K562 (cell line): Measurements from ENCODE around the gene ZSCAN22. TPM values are rescaled to one million over a fixed set of nuclear protein-coding genes. Genes with fewer than 3 reads are reported as not detected.

Source experiments
- ATAC-seq: fragments of 200-7000 bp; cut with Tn5 transposase; 3 replicates; pipeline ENCODE4 v1.9.1; 2020; ENCODE audit warnings: moderate library complexity
- BruUV-seq: library from RNA; stranded (reverse); fragments of 400-500 nt; replicated peaks from 2 replicates; lab custom pipeline; 2021; lab: Mats Ljungman, UMichigan
- CTCF ChIA-PET: fragments of 300-600 bp; formaldehyde crosslinking; extraction: SDS; loops from one replicate; lab custom pipeline; 2021; ENCODE audit warnings: low intra/inter-chr PET ratio; lab: Yijun Ruan, JAX
- POLR2A ChIA-PET: fragments of 300-600, 350-650 bp; sonication (Branson Sonifier 250); formaldehyde crosslinking; extraction: SDS; loops from one replicate; lab custom pipeline; 2021; ENCODE audit warnings: antibody characterized with exemption, inconsistent platforms; lab: Yijun Ruan, JAX
- DNase-seq, 4 experiments: peaks; one replicate each; pipeline versions ENCODE4 v3.0.0 to v3.0.0-alpha.2; 2011 to 2018; ENCODE audit warnings: low spot score in 3 of 4, mixed read lengths in 3 of 4; ENCODE audit errors: extremely low read depth in 1 of 4
- FAIRE-seq: peaks from 2 replicates; lab custom pipeline; 2011; peaks lifted over from hg19 to GRCh38; lab: Jason Lieb, UNC
- H2AFZ ChIP-seq: 2 replicates; pipeline ENCODE4 v1.6.0; 2011; ENCODE audit warnings: low read depth, low read length, control low read depth, inconsistent platforms
- H3K27ac ChIP-seq: fragments of 200-600 bp; 3 replicates; pipeline ENCODE4 v1.8.0; 2011; ENCODE audit warnings: low read depth, mild to moderate bottlenecking, control low read depth, inconsistent platforms, low read length, moderate library complexity, mixed read lengths; ENCODE audit errors: extremely low read depth
- H3K27me3 ChIP-seq, 2 experiments: fragments of 300-600 bp in 1 of 2; 2 replicates in 1 of 2; 3 replicates in 1 of 2; pipeline versions ENCODE4 v1.6.0 to v1.8.0; 2011; ENCODE audit warnings: inconsistent platforms in 2 of 2, low read length in 2 of 2, mild to moderate bottlenecking in 1 of 2, mixed read lengths in 1 of 2, moderate library complexity in 1 of 2; ENCODE audit not compliant: control insufficient read depth in 2 of 2, insufficient read depth in 2 of 2
- H3K36me3 ChIP-seq: fragments of 300-600 bp; 3 replicates; pipeline ENCODE4 v1.8.0; 2011; ENCODE audit warnings: mild to moderate bottlenecking, low read length, inconsistent platforms; ENCODE audit not compliant: control insufficient read depth, insufficient read depth
- H3K4me1 ChIP-seq, 2 experiments: fragments of 200-600 bp in 1 of 2; replicated peaks in 1 of 2; 2 replicates in 1 of 2; 3 replicates in 1 of 2; pipeline versions ENCODE4 v1.5.1 to v1.8.0; 2011; ENCODE audit warnings: inconsistent platforms in 2 of 2, low read length in 2 of 2, mild to moderate bottlenecking in 1 of 2, mixed read lengths in 1 of 2, moderate library complexity in 1 of 2; ENCODE audit not compliant: control insufficient read depth in 2 of 2, insufficient read depth in 2 of 2
- H3K4me2 ChIP-seq: 2 replicates; pipeline ENCODE4 v1.6.1; 2011; ENCODE audit warnings: low read length, control low read depth, inconsistent platforms, mixed read lengths; ENCODE audit not compliant: insufficient read depth
- H3K4me3 ChIP-seq: fragments of 200-600 bp; sonication (generic), shearing (Covaris generic); 2 replicates; pipeline ENCODE4 v1.5.1; 2016; ENCODE audit warnings: control low read depth, inconsistent platforms
- H3K79me2 ChIP-seq: fragments of 200-600 bp; 3 replicates; pipeline ENCODE4 v1.8.0; 2011; ENCODE audit warnings: low read length, inconsistent platforms; ENCODE audit not compliant: control insufficient read depth, insufficient read depth
- H3K9ac ChIP-seq, 2 experiments: 2 replicates each; pipeline versions ENCODE4 v1.6.0 to v1.6.1; 2011; ENCODE audit warnings: low read depth in 2 of 2, low read length in 2 of 2, control low read depth in 1 of 2, inconsistent platforms in 1 of 2, mild to moderate bottlenecking in 1 of 2, mixed read lengths in 1 of 2; ENCODE audit not compliant: insufficient read depth in 1 of 2
- H3K9me1 ChIP-seq: one replicate; pipeline ENCODE4 v1.6.0; 2011; ENCODE audit warnings: inconsistent platforms, mild to moderate bottlenecking, low read length, moderate library complexity; ENCODE audit not compliant: control insufficient read depth, insufficient read depth
- H3K9me3 ChIP-seq: replicated peaks from 2 replicates; pipeline ENCODE4 v1.5.1; 2011; ENCODE audit warnings: low read depth, low read length, inconsistent platforms; ENCODE audit not compliant: control insufficient read depth, insufficient read depth
- H4K20me1 ChIP-seq: replicated peaks from 2 replicates; pipeline ENCODE4 v1.6.1; 2011; ENCODE audit warnings: low read length, inconsistent platforms, mixed read lengths; ENCODE audit not compliant: control insufficient read depth, insufficient read depth
- CTCF ChIP-seq, 3 experiments: IDR thresholded peaks in 2 of 3; conservative IDR thresholded peaks in 1 of 3; 2 replicates each; pipeline ENCODE4 v1.5.1; 2011 to 2012; ENCODE audit warnings: low read length in 3 of 3, mild to moderate bottlenecking in 3 of 3, control low read depth in 2 of 3, improper control_type of control experiment in 1 of 3, inconsistent platforms in 1 of 3, low read depth in 1 of 3, mixed read lengths in 1 of 3, moderate library complexity in 1 of 3; ENCODE audit not compliant: insufficient read depth in 2 of 3
- E2F6 ChIP-seq, 2 experiments: IDR thresholded peaks; 2 replicates each; pipeline ENCODE4 v1.6.1; 2011; ENCODE audit warnings: borderline replicate concordance in 1 of 2, control low read depth in 1 of 2, low read depth in 1 of 2, low read length in 1 of 2, mild to moderate bottlenecking in 1 of 2, mixed read lengths in 1 of 2, moderate library complexity in 1 of 2; ENCODE audit not compliant: insufficient read depth in 1 of 2, insufficient read length in 1 of 2, poor library complexity in 1 of 2, severe bottlenecking in 1 of 2; ENCODE audit errors: extremely low read depth in 1 of 2
- FOXA1 ChIP-seq: fragments of 450-650 bp; IDR thresholded peaks from 2 replicates; pipeline ENCODE4 v1.6.1; 2016; ENCODE audit warnings: mild to moderate bottlenecking, borderline replicate concordance
- SP1 ChIP-seq: sonication (generic); formaldehyde crosslinking; IDR thresholded peaks from 2 replicates; pipeline ENCODE4 v1.8.1; 2022; ENCODE audit warnings: mild to moderate bottlenecking, missing genetic modification reagents
- ZMIZ1 ChIP-seq, 2 experiments: fragments of 150-350 bp in 1 of 2; IDR thresholded peaks; 2 replicates each; pipeline ENCODE4 v1.6.1; 2012 to 2016; ENCODE audit warnings: low read depth in 2 of 2, low read length in 2 of 2, mild to moderate bottlenecking in 1 of 2, moderate library complexity in 1 of 2
- ZNF12 ChIP-seq: sonication (generic); formaldehyde crosslinking; IDR thresholded peaks from 2 replicates; pipeline ENCODE4 v1.4.0; 2020; ENCODE audit warnings: mild to moderate bottlenecking, missing genetic modification reagents
- ZNF436 ChIP-seq: fragments of 250-450, 450-650 bp; sonication (Bioruptor Pico); formaldehyde crosslinking; IDR thresholded peaks from 2 replicates; pipeline ENCODE4 v1.7.0; 2020; ENCODE audit warnings: mild to moderate bottlenecking
- WGBS: fragments of 100-300 bp; shearing (Covaris generic); methylation state at CpG from one replicate; pipeline ENCODE4 v1.1.6; 2016; ENCODE audit warnings: low coverage, mixed read lengths; ENCODE audit not compliant: insufficient coverage; ENCODE audit errors: missing lambda C conversion rate; 5-methylcytosine and 5-hydroxymethylcytosine counted together
- in situ Hi-C: fragments of 300-500 bp; cut with MboI; formaldehyde crosslinking; loops from 4 replicates; pipeline ENCODE4 v1.15.0; 2018; ENCODE audit warnings: inconsistent platforms, mixed read lengths
- intact Hi-C: fragments of 100-400 bp; cut with micrococcal nuclease; formaldehyde crosslinking; loops from 2 replicates; pipeline ENCODE4 v1.14.2; 2022
- polyA plus RNA-seq, 8 experiments: library from polyadenylated mRNA; depleted of rRNA in 4 of 8; stranded (reverse) in 5 of 8; unstranded in 3 of 8; fragments of >200 nt; fragmentation: Nextera tagmentation in 2 of 8; fragmentation: Illumina TruSeq in 1 of 8; extraction: Ambion mirVana in 2 of 8; extraction: Trizol in 1 of 8; gene quantifications; 2 replicates each; pipeline versions ENCODE4 v1.2.1 to v1.2.3, GENCODE V29; 2011 to 2014; ENCODE audit warnings: inconsistent platforms in 1 of 8, missing spikeins in 1 of 8
- total RNA-seq, 7 experiments: library from RNA; depleted of rRNA in 6 of 7; stranded (reverse); fragments of >200 nt in 6 of 7; fragmentation: Illumina TruSeq in 2 of 7; extraction: Trizol in 2 of 7; gene quantifications; 2 replicates each; pipeline versions ENCODE4 v1.2.1 to v1.2.3, GENCODE V29; 2011 to 2021; ENCODE audit warnings: low replicate concordance in 1 of 7

Gene ZSCAN22
- total and polyA plus RNA-seq, 9 of the 15 experiments (the other 6 are each of a cell fraction or from before 2014, with no cell fraction given): 0.98 to 5.3 (median 3.0) TPM

GRCh38 chr19:58382997-58383603 lies 56.3 kb downstream of the ZSCAN22 start (continued):
- TF ChIP-seq E2F6 (IDR thresholded peaks at IDR 0.05; ENCODE audit: borderline replicate concordance in 1 of 2, extremely low read depth in 1 of 2, insufficient read depth in 1 of 2, insufficient read length in 1 of 2, low read depth in 1 of 2, low read length in 1 of 2, poor library complexity in 1 of 2, severe bottlenecking in 1 of 2) (no peak), ZNF436 (no peak), FOXA1 (no peak)

GRCh38 chr19:58385313-58385890 lies 58.6 kb downstream of the ZSCAN22 start:
- peak overlapping the region; percentile 100 for H3K4me2 ChIP-seq
- H4K20me1 ChIP-seq: peaks cover 10% of the 10 kb centered on the region
- CTCF ChIA-PET: no interaction called here
- peaks cover 29 to 44% of the 10 kb centered on the region in 2 experiments for H3K4me1 ChIP-seq
- DNase-seq: no peak
- TF ChIP-seq ZNF12 (0 out of 2 replicates have a peak, but pooled peaks have one; percentile 12), CTCF (IDR thresholded peaks at IDR 0.05 in 2 of 3, conservative IDR thresholded peaks at IDR 0.05 in 1 of 3; ENCODE audit: insufficient read depth in 2 of 3, low read depth in 1 of 3, low read length in 3 of 3) (0 out of 6 replicates have a peak, but pooled peaks of 1 of the 3 experiments have one; percentile 0), SP1 (CRISPR knock-in tag) (no peak), ZMIZ1 (IDR thresholded peaks at IDR 0.05; ENCODE audit: low read depth in 2 of 2, low read length in 2 of 2) (no peak)
- TF ChIP-seq, all 486 proteins: peak for 2
- Histone ChIP-seq H3K27me3 (no peaks in the 10 kb centered on the region), H3K9me1 (no peaks in the 10 kb centered on the region), H3K79me2 (peaks cover 61% of the 10 kb centered on the region), H3K9me3 (no peaks in the 10 kb centered on the region), H3K27ac (peak overlapping the region; percentile 93), H3K36me3 (peaks cover 27% of the 10 kb centered on the region), H3K9ac (peak overlapping the region; percentile 98 to 99), H2AFZ (peak overlapping the region; percentile 76), H3K4me3 (peak overlapping the region; percentile 92)
- FAIRE-seq: no peak
- ATAC-seq: no peak
- intact Hi-C loops (loop anchor here (5.0 kb wide), 1 partner anchor 203 kb away; the partner anchor contains the start of gene ZNF274), in situ Hi-C loops (no loop called here)
- no TSS peak for BruUV-seq
- WGBS: 81% methylated on average over 8 of the region's 9 CpGs
- POLR2A ChIA-PET: interaction anchor here (0.7 to 1.5 kb wide), 3 partner anchors 20 to 50 kb away, joined by 3 read pairs; partner anchors contain the start of gene ZNF497
